MCF 10A (cell line): Measurements from ENCODE around the gene KRTAP10-5. TPM values are rescaled to one million over a fixed set of nuclear protein-coding genes. Genes with fewer than 3 reads are reported as not detected.

Experiments
- BruUV-seq: library from RNA; stranded (reverse); fragments of 400-500 nt; replicated peaks from 2 replicates; lab custom pipeline; 2021; lab: Mats Ljungman, UMichigan
- CTCF ChIA-PET: fragments of 300-600 bp; sonication (Branson Sonifier 250); formaldehyde crosslinking; extraction: SDS; loops from one replicate; lab custom pipeline; 2021; ENCODE audit warnings: antibody characterized with exemption, inconsistent platforms; lab: Yijun Ruan, JAX
- POLR2A ChIA-PET: fragments of 300-600, 350-650 bp; sonication (Branson Sonifier 250); formaldehyde crosslinking; extraction: SDS; loops from one replicate; lab custom pipeline; 2020; ENCODE audit warnings: antibody characterized with exemption, inconsistent platforms; lab: Yijun Ruan, JAX
- DNase-seq: peaks from one replicate; pipeline ENCODE4 v3.0.0-alpha.2; 2018; ENCODE audit not compliant: unreplicated experiment
- H3K27ac Mint-ChIP-seq: one replicate; pipeline ENCODE4 v1.8.0; 2022; ENCODE audit warnings: mild to moderate bottlenecking, low read depth, mixed read lengths; ENCODE audit not compliant: unreplicated experiment
- H3K27me3 Mint-ChIP-seq: one replicate; pipeline ENCODE4 v1.8.0; 2022; ENCODE audit warnings: mixed read lengths; ENCODE audit not compliant: insufficient read depth, unreplicated experiment
- H3K36me3 Mint-ChIP-seq: one replicate; pipeline ENCODE4 v1.8.0; 2022; ENCODE audit warnings: mild to moderate bottlenecking, moderate library complexity, mixed read lengths; ENCODE audit not compliant: insufficient read depth, unreplicated experiment
- H3K4me1 Mint-ChIP-seq: one replicate; pipeline ENCODE4 v1.8.0; 2022; ENCODE audit warnings: mixed read lengths; ENCODE audit not compliant: insufficient read depth, unreplicated experiment
- H3K4me3 Mint-ChIP-seq: one replicate; pipeline ENCODE4 v1.8.0; 2022; ENCODE audit warnings: mild to moderate bottlenecking, moderate library complexity, mixed read lengths; ENCODE audit not compliant: unreplicated experiment
- H3K9me3 Mint-ChIP-seq: one replicate; pipeline ENCODE4 v1.8.0; 2022; ENCODE audit warnings: mixed read lengths; ENCODE audit not compliant: unreplicated experiment
- CTCF ChIP-seq: fragments of 200-600 bp; IDR thresholded peaks from one replicate; pipeline ENCODE4 v1.8.0; 2022; ENCODE audit warnings: antibody characterized with exemption, mild to moderate bottlenecking; ENCODE audit not compliant: unreplicated experiment
- intact Hi-C: fragments of 100-400 bp; cut with micrococcal nuclease; formaldehyde crosslinking; loops from 2 replicates; pipeline ENCODE4 v1.14.1; 2022
- total RNA-seq: library from RNA; stranded (reverse); gene quantifications from 2 replicates; pipeline ENCODE4 v1.2.3, GENCODE V29; 2022

The KRTAP10-5 gene
- total RNA-seq, 1 experiment from 2014 or later = not detected

- no peaks in the 10 kb centered on the region for H3K36me3 Mint-ChIP-seq
- no peak for DNase-seq
- CTCF ChIA-PET = interaction anchor here (0.6 to 0.9 kb wide), 3 partner anchors 22 to 195 kb away, joined by 3 read pairs; no protein-coding TSS in a partner anchor
- peaks cover 23% of the 10 kb centered on the region for H3K27me3 Mint-ChIP-seq
- H3K4me1 Mint-ChIP-seq = peaks cover 6% of the 10 kb centered on the region
- intact Hi-C loops = no loop called here
- no peak overlapping the region for H3K27ac Mint-ChIP-seq
- no peak overlapping the region for H3K4me3 Mint-ChIP-seq
- POLR2A ChIA-PET = interaction anchor here (0.7 kb wide), 1 partner anchor 687 kb away, joined by 3 read pairs; no protein-coding TSS in a partner anchor
- TF ChIP-seq CTCF = no peak
- H3K9me3 Mint-ChIP-seq = peaks cover 9% of the 10 kb centered on the region
- BruUV-seq = no TSS peak
These were observed 48.5 kb downstream of the KRTAP10-5 start for GRCh38 chr21:44531606-44532564.

GRCh38 chr21:44530903-44531605, 49.4 kb downstream of the KRTAP10-5 start:
- Mint-ChIP-seq H3K9me3 (peaks cover 9% of the 10 kb centered on the region), H3K36me3 (no peaks in the 10 kb centered on the region), H3K27me3 (peaks cover 23% of the 10 kb centered on the region), H3K4me1 (peaks cover 6% of the 10 kb centered on the region), H3K27ac (no peak overlapping the region), H3K4me3 (no peak overlapping the region)
- ChIA-PET CTCF (no interaction called here), POLR2A (interaction anchor here (0.7 kb wide), 1 partner anchor 688 kb away, joined by 3 read pairs; no protein-coding TSS in a partner anchor)
- TF ChIP-seq CTCF = no peak
- intact Hi-C loops = no loop called here
- DNase-seq = no peak
- no TSS peak for BruUV-seq

- H3K27ac Mint-ChIP-seq = no peak overlapping the region
- no peak overlapping the region for H3K4me3 Mint-ChIP-seq
- BruUV-seq = no TSS peak
- intact Hi-C loops = no loop called here
- peaks cover 23% of the 10 kb centered on the region for H3K27me3 Mint-ChIP-seq
- no peaks in the 10 kb centered on the region for H3K36me3 Mint-ChIP-seq
- CTCF ChIA-PET = no interaction called here
- POLR2A ChIA-PET = no interaction called here
- H3K9me3 Mint-ChIP-seq = peaks cover 9% of the 10 kb centered on the region
- TF ChIP-seq CTCF = no peak
- H3K4me1 Mint-ChIP-seq = peaks cover 6% of the 10 kb centered on the region
- no peak for DNase-seq
These were observed 50.0 kb downstream of the KRTAP10-5 start for GRCh38 chr21:44530221-44530902.
